Measurements from ENCODE around the gene PTPRA. TPM values are rescaled to one million over a fixed set of nuclear protein-coding genes. Genes with fewer than 3 reads are reported as not detected.

PTPRA gene
- total RNA-seq, 1 experiment from 2014 or later = 45.2 TPM

DNA sequence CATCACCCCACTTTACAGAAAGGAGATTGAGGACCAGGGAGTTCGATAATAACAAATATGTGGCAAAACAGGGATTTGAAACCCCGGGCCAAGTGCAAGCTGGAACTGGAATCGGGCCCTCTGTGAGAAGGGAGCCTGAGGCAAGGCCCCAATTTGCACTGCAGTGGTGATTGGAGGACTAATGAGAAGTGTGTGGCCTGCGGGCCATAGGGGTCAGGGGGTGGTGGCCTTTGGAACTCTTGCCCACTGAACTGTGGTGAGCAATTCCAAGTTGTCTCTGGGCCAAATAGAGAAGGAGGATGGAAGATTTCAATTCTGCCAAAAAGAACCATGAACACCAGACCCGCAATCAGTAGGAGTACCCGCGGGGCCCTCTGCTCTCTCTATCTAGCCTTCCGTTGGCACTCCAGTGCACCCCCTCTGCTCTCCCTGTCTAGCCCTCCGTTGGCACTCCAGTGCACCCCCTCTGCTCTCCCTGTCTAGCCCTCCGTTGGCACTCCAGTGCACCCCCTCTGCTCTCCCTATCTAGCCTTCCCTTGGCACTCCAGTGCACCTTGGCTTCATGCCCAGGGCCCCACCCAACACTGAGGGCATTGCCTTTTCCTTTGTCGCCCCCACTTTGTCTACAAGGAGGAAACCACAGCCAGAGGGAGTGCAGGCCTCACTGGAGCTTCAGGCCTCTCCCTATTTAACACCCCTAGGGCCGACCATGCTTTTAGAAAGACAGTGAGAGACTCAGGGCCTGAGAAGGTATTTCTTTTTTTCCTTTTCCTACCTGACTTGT is 6.0 kb upstream of the PTPRA start:
- H2BK120ac ChIP-seq (ENCODE audit: low read depth, low read length, poor library complexity, severe bottlenecking) = no peak overlapping the region
- H3K27ac Mint-ChIP-seq = no peak overlapping the region

More for the DNA sequence above, 6.0 kb upstream of the PTPRA start:
- no peak overlapping the region for H3K4ac ChIP-seq (ENCODE audit: low read depth, low read length)
- H3K4me1 Mint-ChIP-seq = peaks cover 5 to 10% of the 10 kb centered on the region in 2 experiments
- H2BK5ac ChIP-seq (ENCODE audit: insufficient read length, low read length) = no peak overlapping the region
- H3K27ac ChIP-seq (ENCODE audit: insufficient read length, low read depth, low read length) = no peak overlapping the region
- WGBS (ENCODE audit: extremely low coverage, insufficient read length, low lambda C conversion rate) = no CpG with 5 or more reads among the region's 12 CpGs
- H3K56ac ChIP-seq (ENCODE audit: insufficient read length, low read depth, low read length) = no peak overlapping the region
- no peak overlapping the region for H2AK5ac ChIP-seq (ENCODE audit: insufficient read length, low read length)
- peaks cover 2% of the 10 kb centered on the region for H3K23me2 ChIP-seq (ENCODE audit: insufficient read length, low read depth, low read length, poor library complexity, severe bottlenecking)
- peaks cover 20% of the 10 kb centered on the region for H3K27me3 Mint-ChIP-seq (ENCODE audit: low read depth)
- no peak overlapping the region for H3K23ac ChIP-seq (ENCODE audit: insufficient read length, low read depth, low read length)
- peaks cover 4 to 14% (median 7%) of the 10 kb centered on the region in 3 experiments; a peak in 5 of 7 replicates for H3K36me3 Mint-ChIP-seq (ENCODE audit: insufficient read depth in 1 of 3, low read depth in 3 of 3)
- H2AFZ ChIP-seq (ENCODE audit: low read length) = no peak overlapping the region
- no peak overlapping the region for H2BK12ac ChIP-seq (ENCODE audit: insufficient read length, low read depth, low read length)
- H3K9me3 Mint-ChIP-seq = no peaks in the 10 kb centered on the region
- H4K20me1 ChIP-seq (ENCODE audit: control insufficient read depth, insufficient read depth, insufficient read length) = no peaks in the 10 kb centered on the region
- H4K5ac ChIP-seq (ENCODE audit: insufficient read length, low read depth, low read length) = no peak overlapping the region
- no peak overlapping the region for H3K4me2 ChIP-seq (ENCODE audit: insufficient read depth, insufficient read length, low read length)
- no peak overlapping the region for H3K14ac ChIP-seq (ENCODE audit: insufficient read depth, low read length)
- TF ChIP-seq, protein P1, sequence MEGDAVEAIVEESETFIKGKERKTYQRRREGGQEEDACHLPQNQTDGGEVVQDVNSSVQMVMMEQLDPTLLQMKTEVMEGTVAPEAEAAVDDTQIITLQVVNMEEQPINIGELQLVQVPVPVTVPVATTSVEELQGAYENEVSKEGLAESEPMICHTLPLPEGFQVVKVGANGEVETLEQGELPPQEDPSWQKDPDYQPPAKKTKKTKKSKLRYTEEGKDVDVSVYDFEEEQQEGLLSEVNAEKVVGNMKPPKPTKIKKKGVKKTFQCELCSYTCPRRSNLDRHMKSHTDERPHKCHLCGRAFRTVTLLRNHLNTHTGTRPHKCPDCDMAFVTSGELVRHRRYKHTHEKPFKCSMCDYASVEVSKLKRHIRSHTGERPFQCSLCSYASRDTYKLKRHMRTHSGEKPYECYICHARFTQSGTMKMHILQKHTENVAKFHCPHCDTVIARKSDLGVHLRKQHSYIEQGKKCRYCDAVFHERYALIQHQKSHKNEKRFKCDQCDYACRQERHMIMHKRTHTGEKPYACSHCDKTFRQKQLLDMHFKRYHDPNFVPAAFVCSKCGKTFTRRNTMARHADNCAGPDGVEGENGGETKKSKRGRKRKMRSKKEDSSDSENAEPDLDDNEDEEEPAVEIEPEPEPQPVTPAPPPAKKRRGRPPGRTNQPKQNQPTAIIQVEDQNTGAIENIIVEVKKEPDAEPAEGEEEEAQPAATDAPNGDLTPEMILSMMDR (conservative IDR thresholded peaks at IDR 0.05) = no peak
- no peak overlapping the region for H4K8ac ChIP-seq (replicated peaks; ENCODE audit: insufficient read length, low read depth, low read length)
- H3K9me3 ChIP-seq (ENCODE audit: control insufficient read depth, low read depth, low read length) = no peaks in the 10 kb centered on the region
- H2BK15ac ChIP-seq (ENCODE audit: low read depth, low read length) = no peak overlapping the region
- no peaks in the 10 kb centered on the region for H3K79me1 ChIP-seq (ENCODE audit: insufficient read depth, low read depth, low read length, poor library complexity, severe bottlenecking)
- H2BK20ac ChIP-seq (ENCODE audit: low read depth, low read length, poor library complexity, severe bottlenecking) = no peak overlapping the region
- H3K4me3 Mint-ChIP-seq = no peak overlapping the region
- peaks cover 2% of the 10 kb centered on the region; the same call in 1 of the 2 replicates for H3K27me3 ChIP-seq (ENCODE audit: insufficient read depth, low read length)
- H3K79me2 ChIP-seq (ENCODE audit: insufficient read depth, low read length) = no peaks in the 10 kb centered on the region
- H3K18ac ChIP-seq (ENCODE audit: insufficient read length, low read depth, low read length) = no peak overlapping the region
- DNase-seq = no peak
- no peaks in the 10 kb centered on the region for H3K4me1 ChIP-seq (ENCODE audit: insufficient read depth, low read length)
- no peak overlapping the region for H3K9ac ChIP-seq (ENCODE audit: extremely low read depth, insufficient read length, low read length)
- no peak overlapping the region for H4K91ac ChIP-seq (ENCODE audit: insufficient read length, low read depth, low read length)
- H3T11ph ChIP-seq (ENCODE audit: low read length) = no peak overlapping the region
